GM21717 (cell line): Measurements from ENCODE around the gene PCDH9.

ENCODE experiments used
- ATAC-seq: cut with Tn5 transposase; IDR thresholded peaks from one replicate; pipeline ENCODE4 v1.9.1; 2021; ENCODE audit warnings: mild to moderate bottlenecking, moderate library complexity; ENCODE audit not compliant: unreplicated experiment

The PCDH9 gene

GRCh38 chr13:66689037-66689619 is 541.0 kb downstream of the PCDH9 start:
- no peak for ATAC-seq

DNA sequence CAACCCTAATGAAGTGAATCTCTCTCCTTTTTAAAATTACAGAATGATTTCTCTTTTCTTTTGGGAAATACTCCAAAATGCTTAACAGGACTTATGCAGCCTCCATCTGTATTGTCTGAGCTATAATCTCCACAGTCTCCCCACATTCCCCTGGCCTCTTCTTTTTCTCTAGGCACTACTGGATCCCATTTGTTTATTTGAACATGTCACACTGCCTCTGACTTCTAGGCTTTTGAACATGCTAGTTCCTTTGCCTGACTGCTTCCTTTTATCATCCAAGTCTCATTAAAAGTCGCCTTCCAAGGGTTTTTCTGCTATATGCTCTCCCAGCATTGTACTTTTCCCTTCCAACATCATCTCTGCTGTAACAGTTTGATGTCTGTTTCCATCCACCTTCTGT is 548.7 kb downstream of the PCDH9 start:
- ATAC-seq: no peak

GRCh38 chr13:66680031-66680430 is 550.1 kb downstream of the PCDH9 start:
- no peak for ATAC-seq

- no peak for ATAC-seq
Measured at GRCh38 chr13:66675620-66676019, 554.5 kb downstream of the PCDH9 start.

- ATAC-seq: no peak
Measured at GRCh38 chr13:66673401-66673800, 556.7 kb downstream of the PCDH9 start.

DNA sequence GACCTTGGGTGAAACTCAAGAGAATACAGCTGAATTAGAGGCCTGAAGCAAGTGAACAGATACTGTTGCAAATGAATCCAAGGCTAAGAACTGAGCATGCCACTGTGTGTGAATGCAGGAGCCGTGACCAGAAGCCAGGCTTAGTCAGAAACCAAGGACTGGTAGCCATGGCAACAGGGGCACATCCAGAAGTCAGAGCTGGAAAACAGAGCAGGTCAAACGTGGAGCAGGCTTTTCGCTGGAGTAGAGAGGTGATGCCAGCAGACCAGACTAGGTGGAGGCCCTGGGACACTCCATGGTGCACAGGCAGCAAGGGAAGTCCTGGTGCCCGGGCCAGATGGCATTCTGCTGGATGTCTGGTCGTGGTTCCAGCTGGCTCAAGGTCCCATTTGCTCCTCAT is 564.1 kb downstream of the PCDH9 start:
- ATAC-seq: no peak

- ATAC-seq: no peak
Measured at GRCh38 chr13:66663711-66664110, 566.4 kb downstream of the PCDH9 start.

DNA sequence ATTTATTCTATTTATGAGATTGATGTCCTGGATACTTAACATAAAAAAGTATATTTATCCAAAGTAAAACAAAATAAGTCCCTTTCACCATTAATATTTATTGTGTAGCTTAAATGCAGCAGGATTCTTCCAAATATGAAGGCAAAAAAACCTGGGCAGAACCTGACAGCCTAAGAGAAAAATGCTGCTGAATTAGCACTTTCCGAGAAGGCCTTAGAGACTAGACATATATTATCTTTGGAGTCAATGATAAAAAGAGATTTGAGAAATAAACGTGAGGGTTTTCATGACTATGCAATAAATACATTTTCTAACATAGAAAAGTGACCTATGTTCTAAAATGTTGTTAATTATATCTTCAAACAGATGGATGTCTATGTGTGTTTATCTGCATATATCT is 566.9 kb downstream of the PCDH9 start:
- ATAC-seq: no peak

- ATAC-seq: no peak
Measured at GRCh38 chr13:66661336-66661735, 568.8 kb downstream of the PCDH9 start.

DNA sequence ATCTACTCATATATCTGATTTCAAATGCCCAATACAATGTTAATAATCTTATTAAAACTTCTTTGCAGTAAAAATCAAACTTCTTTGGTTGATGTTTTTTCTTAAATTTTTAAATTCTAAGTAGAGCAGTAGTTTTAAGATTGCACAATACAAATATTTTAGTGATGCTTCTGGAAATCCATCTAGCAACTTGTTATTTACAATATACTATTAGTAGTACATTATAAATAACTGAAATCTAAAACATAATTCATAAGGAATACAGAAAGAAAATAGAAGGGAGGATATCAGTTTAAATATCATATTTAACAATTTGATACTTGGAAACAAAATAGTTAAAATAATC is 569.7 kb downstream of the PCDH9 start:
- no peak for ATAC-seq

- no peak for ATAC-seq
Measured at GRCh38 chr13:66659701-66660467, 570.3 kb downstream of the PCDH9 start.

DNA sequence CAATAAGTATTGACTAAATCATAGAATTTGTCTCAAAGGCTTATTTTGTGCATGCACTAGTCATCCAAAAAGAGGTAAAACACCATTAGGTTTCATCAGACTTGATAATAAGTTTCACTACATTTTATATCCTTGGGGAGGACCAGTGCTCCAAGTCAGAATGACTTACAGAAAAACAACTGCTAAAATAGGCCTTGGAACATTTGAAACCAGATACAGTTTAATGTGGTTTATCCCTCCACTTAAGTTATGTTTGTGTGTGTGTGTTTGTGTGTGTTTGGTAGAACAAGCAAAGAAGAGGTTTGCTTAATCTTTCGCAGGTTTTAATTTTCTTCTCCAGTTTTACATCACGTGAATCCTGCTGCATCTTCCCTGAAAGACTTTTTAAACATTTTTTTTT is 570.9 kb downstream of the PCDH9 start:
- ATAC-seq: no peak

GRCh38 chr13:66657165-66657881 is 572.8 kb downstream of the PCDH9 start:
- no peak for ATAC-seq

GRCh38 chr13:66655847-66656454 is 574.2 kb downstream of the PCDH9 start:
- no peak for ATAC-seq

- ATAC-seq: no peak
Measured at GRCh38 chr13:66644855-66645460, 585.2 kb downstream of the PCDH9 start.

DNA sequence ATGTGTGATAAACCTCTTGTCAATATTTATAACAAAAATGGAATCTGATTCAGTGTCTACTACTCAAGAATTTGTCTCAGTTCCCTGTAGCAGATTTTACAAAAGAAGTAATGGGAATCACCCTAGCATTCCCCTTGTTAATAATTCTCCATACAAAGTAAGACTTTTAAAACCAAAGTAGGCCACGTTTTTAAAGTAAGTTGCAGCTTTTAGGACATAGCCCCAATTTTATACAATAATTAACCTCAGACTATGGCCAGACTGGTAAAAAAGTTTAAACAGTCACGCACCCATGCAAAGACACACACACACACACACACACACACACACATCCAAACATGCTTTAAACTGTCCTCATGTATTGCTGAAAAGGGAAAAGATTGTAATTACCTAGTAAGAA is 589.9 kb downstream of the PCDH9 start:
- ATAC-seq: no peak

DNA sequence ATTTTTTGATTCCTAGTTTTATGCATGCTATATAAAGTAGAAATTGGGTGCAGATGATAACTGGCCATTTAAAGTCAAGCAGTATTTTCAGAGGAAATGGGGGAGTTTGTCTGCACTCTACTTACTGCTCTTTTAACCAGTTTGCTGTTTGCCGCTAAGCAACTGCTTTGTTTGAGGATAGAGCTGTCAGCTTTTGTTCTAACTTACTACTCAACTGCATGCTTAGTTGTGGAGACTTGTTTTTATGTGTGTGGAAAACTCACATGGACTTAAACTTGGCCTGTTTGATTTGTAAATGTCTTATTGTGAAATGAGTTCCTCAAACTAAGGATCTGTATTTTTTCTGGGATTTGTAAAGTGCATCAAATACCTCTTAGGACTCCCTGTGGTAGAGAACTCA is 591.1 kb downstream of the PCDH9 start:
- ATAC-seq: no peak

DNA sequence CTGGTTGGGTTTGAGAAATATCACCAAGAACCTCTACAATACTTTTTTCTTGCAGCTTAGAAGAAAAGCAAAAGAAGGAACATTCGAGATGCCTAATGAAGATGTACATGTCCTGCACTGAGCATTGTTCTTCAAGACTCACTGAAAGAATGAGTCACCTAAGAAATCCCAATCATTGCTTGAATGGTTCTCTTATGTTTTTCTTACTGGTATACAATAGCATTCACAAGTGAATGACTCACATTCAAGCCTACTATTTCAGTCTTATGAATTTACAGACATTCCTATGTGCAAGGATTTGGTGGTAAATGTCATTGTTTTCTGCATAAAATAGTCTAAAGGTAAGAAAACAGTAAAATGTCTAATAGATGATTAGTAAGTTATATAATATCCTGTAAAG is 594.6 kb downstream of the PCDH9 start:
- no peak for ATAC-seq

DNA sequence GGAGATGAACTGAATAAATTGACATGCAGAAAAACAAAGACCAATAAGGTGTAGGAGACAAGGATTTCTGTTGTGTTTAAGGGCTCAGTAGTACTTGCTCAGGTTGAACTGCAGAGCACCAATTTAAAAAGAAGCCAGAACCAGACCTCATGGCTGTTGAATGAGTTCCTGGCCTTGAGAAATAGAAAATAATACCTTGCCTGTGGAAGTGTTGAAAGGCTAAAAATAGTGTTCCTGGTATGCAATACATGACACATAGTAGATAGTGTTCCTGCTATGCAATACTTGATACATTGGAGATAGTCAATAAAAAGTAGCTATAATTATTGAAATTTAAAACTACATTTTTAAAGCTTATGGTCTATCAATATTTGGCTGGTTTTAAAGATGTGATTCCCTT is 595.8 kb downstream of the PCDH9 start:
- ATAC-seq: no peak

- no peak for ATAC-seq
Measured at GRCh38 chr13:66627512-66627911, 602.6 kb downstream of the PCDH9 start.

DNA sequence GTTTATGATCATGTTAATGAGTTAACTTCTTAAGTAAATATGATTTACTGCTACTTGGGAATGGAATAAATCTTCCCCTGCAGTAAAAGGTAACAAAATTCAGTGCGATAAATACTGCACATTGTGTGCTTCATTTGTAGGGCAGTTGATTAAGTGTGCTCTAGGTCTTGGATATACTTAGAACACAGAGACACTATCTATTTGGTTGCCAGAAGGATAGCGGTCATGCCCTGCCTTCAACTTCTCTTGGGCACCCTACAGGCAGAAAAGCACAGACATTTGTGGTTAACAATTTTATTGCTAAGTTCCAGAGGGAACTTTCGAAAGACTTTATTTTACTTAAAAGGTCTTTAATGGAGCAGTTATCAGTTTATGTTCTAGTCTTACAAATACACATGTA is 605.8 kb downstream of the PCDH9 start:
- no peak for ATAC-seq
